ENCODE measurements around the gene ASB4.

Gene ASB4

GRCh38 chr7:95485391-95486123, at the start of gene ASB4:
TSS of gene ASB4 (plus strand) at chr7:95485943. CDS start at chr7:95485972, 29 bp downstream.
- Histone ChIP-seq H3K9me3 (replicated peaks; ENCODE audit: insufficient read depth, low read length) (no peaks in the 10 kb centered on the region), H3K4me1 (ENCODE audit: low read length) (no peaks in the 10 kb centered on the region), H2AFZ (ENCODE audit: low read length) (no peak within 1 kb of the TSS), H4K20me1 (ENCODE audit: insufficient read depth, low read length) (no peaks in the 10 kb centered on the region), H3K9ac (ENCODE audit: low read length) (no peak within 1 kb of the TSS), H3K36me3 (replicated peaks; ENCODE audit: insufficient read depth, low read length) (no peaks in the 10 kb centered on the region), H3K4me3 (ENCODE audit: low read length) (no peak within 1 kb of the TSS), H3K27me3 (replicated peaks; ENCODE audit: insufficient read depth, low read length) (no peaks in the 10 kb centered on the region), H3K4me2 (ENCODE audit: low read depth, low read length) (no peak within 1 kb of the TSS), H3K79me2 (ENCODE audit: low read length) (no peaks in the 10 kb centered on the region), H3F3A (ENCODE audit: insufficient read depth, low read length) (no peaks in the 10 kb centered on the region), H3K9me2 (replicated peaks; ENCODE audit: insufficient read depth, low read length) (no peaks in the 10 kb centered on the region), H3K27ac (ENCODE audit: low read length) (no peak within 1 kb of the TSS)
- no peak for TF ChIP-seq EZH2 (optimal IDR thresholded peaks at IDR 0.05; ENCODE audit: low read depth, low read length)
- TF ChIP-seq EZH2phosphoT487 (IDR thresholded peaks at IDR 0.05; ENCODE audit: low read length), result no peak
- no peak for TF ChIP-seq CTCF (IDR thresholded peaks at IDR 0.05; ENCODE audit: low read length)
- DNase-seq, result no peak

GRCh38 chr7:95436407-95436806, 49.3 kb upstream of the ASB4 start:
- H3K4me3 ChIP-seq (ENCODE audit: low read length), result no peak overlapping the region
- H3K9me3 ChIP-seq (replicated peaks; ENCODE audit: insufficient read depth, low read length), result no peaks in the 10 kb centered on the region
- H3K36me3 ChIP-seq (replicated peaks; ENCODE audit: insufficient read depth, low read length), result no peaks in the 10 kb centered on the region
- H3K79me2 ChIP-seq (ENCODE audit: low read length), result peaks cover 10% of the 10 kb centered on the region
- TF ChIP-seq EZH2 (optimal IDR thresholded peaks at IDR 0.05; ENCODE audit: low read depth, low read length) (no peak), CTCF (IDR thresholded peaks at IDR 0.05; ENCODE audit: low read length) (no peak), EZH2phosphoT487 (IDR thresholded peaks at IDR 0.05; ENCODE audit: low read length) (no peak)
- H3K27me3 ChIP-seq (replicated peaks; ENCODE audit: insufficient read depth, low read length), result no peaks in the 10 kb centered on the region
- DNase-seq, result no peak
- H4K20me1 ChIP-seq (ENCODE audit: insufficient read depth, low read length), result no peaks in the 10 kb centered on the region
- H3K9ac ChIP-seq (ENCODE audit: low read length), result no peak overlapping the region
- H2AFZ ChIP-seq (ENCODE audit: low read length), result no peak overlapping the region
- no peak overlapping the region for H3K4me2 ChIP-seq (ENCODE audit: low read depth, low read length)
- H3K9me2 ChIP-seq (replicated peaks; ENCODE audit: insufficient read depth, low read length), result no peaks in the 10 kb centered on the region
- peaks cover 7% of the 10 kb centered on the region for H3K4me1 ChIP-seq (ENCODE audit: low read length)
- H3F3A ChIP-seq (ENCODE audit: insufficient read depth, low read length), result peaks cover 7% of the 10 kb centered on the region; the same call in 1 of the 2 replicates
- H3K27ac ChIP-seq (ENCODE audit: low read length), result no peak overlapping the region

- H3K4me1 ChIP-seq (ENCODE audit: low read length), result no peaks in the 10 kb centered on the region
- no peak overlapping the region for H3K9ac ChIP-seq (ENCODE audit: low read length)
- H3K79me2 ChIP-seq (ENCODE audit: low read length), result no peaks in the 10 kb centered on the region
- DNase-seq, result no peak
- H4K20me1 ChIP-seq (ENCODE audit: insufficient read depth, low read length), result no peaks in the 10 kb centered on the region
- H3F3A ChIP-seq (ENCODE audit: insufficient read depth, low read length), result 0 out of 2 replicates have a peak, but pooled peaks cover 1% of the 10 kb centered on the region
- H3K27me3 ChIP-seq (replicated peaks; ENCODE audit: insufficient read depth, low read length), result no peaks in the 10 kb centered on the region
- H3K36me3 ChIP-seq (replicated peaks; ENCODE audit: insufficient read depth, low read length), result no peaks in the 10 kb centered on the region
- TF ChIP-seq EZH2 (optimal IDR thresholded peaks at IDR 0.05; ENCODE audit: low read depth, low read length) (no peak), CTCF (IDR thresholded peaks at IDR 0.05; ENCODE audit: low read length) (no peak), EZH2phosphoT487 (IDR thresholded peaks at IDR 0.05; ENCODE audit: low read length) (no peak)
- H3K27ac ChIP-seq (ENCODE audit: low read length), result no peak overlapping the region
- H3K9me3 ChIP-seq (replicated peaks; ENCODE audit: insufficient read depth, low read length), result no peaks in the 10 kb centered on the region
- H3K4me2 ChIP-seq (ENCODE audit: low read depth, low read length), result no peak overlapping the region
- H3K9me2 ChIP-seq (replicated peaks; ENCODE audit: insufficient read depth, low read length), result no peaks in the 10 kb centered on the region
- H3K4me3 ChIP-seq (ENCODE audit: low read length), result no peak overlapping the region
- H2AFZ ChIP-seq (ENCODE audit: low read length), result no peak overlapping the region
These were observed 45.2 kb upstream of the ASB4 start for GRCh38 chr7:95440394-95441038.

Measured in MM.1S (cell line).